K562 (cell line): Measurements from ENCODE around the gene DNASE1L1. TPM values are rescaled to one million over a fixed set of nuclear protein-coding genes. Genes with fewer than 3 reads are reported as not detected.
A peak's percentile ranks its signal among the peaks of the same experiment; 100 is the strongest.

Experiments used
- ATAC-seq: fragments of 200-7000 bp; cut with Tn5 transposase; 3 replicates; pipeline ENCODE4 v1.9.1; 2020; ENCODE audit warnings: moderate library complexity
- BruUV-seq: library from RNA; stranded (reverse); fragments of 400-500 nt; replicated peaks from 2 replicates; lab custom pipeline; 2021; lab: Mats Ljungman, UMichigan
- CTCF ChIA-PET: fragments of 300-600 bp; formaldehyde crosslinking; extraction: SDS; loops from one replicate; lab custom pipeline; 2021; ENCODE audit warnings: low intra/inter-chr PET ratio; lab: Yijun Ruan, JAX
- POLR2A ChIA-PET: fragments of 300-600, 350-650 bp; sonication (Branson Sonifier 250); formaldehyde crosslinking; extraction: SDS; loops from one replicate; lab custom pipeline; 2021; ENCODE audit warnings: antibody characterized with exemption, inconsistent platforms; lab: Yijun Ruan, JAX
- DNase-seq, 4 experiments: peaks; one replicate each; pipeline versions ENCODE4 v3.0.0 to v3.0.0-alpha.2; 2011 to 2018; ENCODE audit warnings: low spot score in 3 of 4, mixed read lengths in 3 of 4; ENCODE audit errors: extremely low read depth in 1 of 4
- FAIRE-seq: peaks from 2 replicates; lab custom pipeline; 2011; peaks lifted over from hg19 to GRCh38; lab: Jason Lieb, UNC
- H2AFZ ChIP-seq: 2 replicates; pipeline ENCODE4 v1.6.0; 2011; ENCODE audit warnings: low read depth, low read length, control low read depth, inconsistent platforms
- H3K27ac ChIP-seq: fragments of 200-600 bp; 3 replicates; pipeline ENCODE4 v1.8.0; 2011; ENCODE audit warnings: low read depth, mild to moderate bottlenecking, control low read depth, inconsistent platforms, low read length, moderate library complexity, mixed read lengths; ENCODE audit errors: extremely low read depth
- H3K27me3 ChIP-seq, 2 experiments: fragments of 300-600 bp in 1 of 2; 2 replicates in 1 of 2; 3 replicates in 1 of 2; pipeline versions ENCODE4 v1.6.0 to v1.8.0; 2011; ENCODE audit warnings: inconsistent platforms in 2 of 2, low read length in 2 of 2, mild to moderate bottlenecking in 1 of 2, mixed read lengths in 1 of 2, moderate library complexity in 1 of 2; ENCODE audit not compliant: control insufficient read depth in 2 of 2, insufficient read depth in 2 of 2
- H3K36me3 ChIP-seq: fragments of 300-600 bp; 3 replicates; pipeline ENCODE4 v1.8.0; 2011; ENCODE audit warnings: mild to moderate bottlenecking, low read length, inconsistent platforms; ENCODE audit not compliant: control insufficient read depth, insufficient read depth
- H3K4me1 ChIP-seq, 2 experiments: fragments of 200-600 bp in 1 of 2; replicated peaks in 1 of 2; 2 replicates in 1 of 2; 3 replicates in 1 of 2; pipeline versions ENCODE4 v1.5.1 to v1.8.0; 2011; ENCODE audit warnings: inconsistent platforms in 2 of 2, low read length in 2 of 2, mild to moderate bottlenecking in 1 of 2, mixed read lengths in 1 of 2, moderate library complexity in 1 of 2; ENCODE audit not compliant: control insufficient read depth in 2 of 2, insufficient read depth in 2 of 2
- H3K4me2 ChIP-seq: 2 replicates; pipeline ENCODE4 v1.6.1; 2011; ENCODE audit warnings: low read length, control low read depth, inconsistent platforms, mixed read lengths; ENCODE audit not compliant: insufficient read depth
- H3K4me3 ChIP-seq: fragments of 200-600 bp; sonication (generic), shearing (Covaris generic); 2 replicates; pipeline ENCODE4 v1.5.1; 2016; ENCODE audit warnings: control low read depth, inconsistent platforms
- H3K79me2 ChIP-seq: fragments of 200-600 bp; 3 replicates; pipeline ENCODE4 v1.8.0; 2011; ENCODE audit warnings: low read length, inconsistent platforms; ENCODE audit not compliant: control insufficient read depth, insufficient read depth
- H3K9ac ChIP-seq, 2 experiments: 2 replicates each; pipeline versions ENCODE4 v1.6.0 to v1.6.1; 2011; ENCODE audit warnings: low read depth in 2 of 2, low read length in 2 of 2, control low read depth in 1 of 2, inconsistent platforms in 1 of 2, mild to moderate bottlenecking in 1 of 2, mixed read lengths in 1 of 2; ENCODE audit not compliant: insufficient read depth in 1 of 2
- H3K9me1 ChIP-seq: one replicate; pipeline ENCODE4 v1.6.0; 2011; ENCODE audit warnings: inconsistent platforms, mild to moderate bottlenecking, low read length, moderate library complexity; ENCODE audit not compliant: control insufficient read depth, insufficient read depth
- H3K9me3 ChIP-seq: replicated peaks from 2 replicates; pipeline ENCODE4 v1.5.1; 2011; ENCODE audit warnings: low read depth, low read length, inconsistent platforms; ENCODE audit not compliant: control insufficient read depth, insufficient read depth
- H4K20me1 ChIP-seq: replicated peaks from 2 replicates; pipeline ENCODE4 v1.6.1; 2011; ENCODE audit warnings: low read length, inconsistent platforms, mixed read lengths; ENCODE audit not compliant: control insufficient read depth, insufficient read depth
- CBX3 ChIP-seq, 2 experiments: IDR thresholded peaks; 1 replicate in 1 of 2; 2 replicates in 1 of 2; pipeline ENCODE4 v1.6.1; 2012; ENCODE audit warnings: inconsistent platforms in 2 of 2, low read length in 2 of 2, borderline replicate concordance in 1 of 2, control low read depth in 1 of 2
- DDX20 ChIP-seq: fragments of 450-650 bp; IDR thresholded peaks from 2 replicates; pipeline ENCODE4 v1.6.1; 2016; ENCODE audit warnings: missing genetic modification characterization, low read depth, mild to moderate bottlenecking, missing compliant biosample characterization, moderate library complexity
- E2F3 ChIP-seq: fragments of 250-450 bp; sonication (Bioruptor Pico); IDR thresholded peaks from 2 replicates; pipeline ENCODE4 v1.4.0; 2020; ENCODE audit warnings: mild to moderate bottlenecking
- GTF2A2 ChIP-seq: IDR thresholded peaks from 2 replicates; pipeline ENCODE4 v1.6.1; 2016; ENCODE audit warnings: mild to moderate bottlenecking, missing genetic modification characterization, missing compliant biosample characterization
- HIVEP1 ChIP-seq: fragments of 250-450 bp; sonication (Bioruptor Pico); IDR thresholded peaks from 2 replicates; pipeline ENCODE4 v1.4.0; 2020; ENCODE audit warnings: mild to moderate bottlenecking
- HNRNPH1 ChIP-seq: fragments of 200-400 bp; formaldehyde crosslinking; optimal IDR thresholded peaks from 2 replicates; pipeline ENCODE3; 2017; ENCODE audit warnings: low read depth, mild to moderate bottlenecking, low read length, moderate library complexity
- HNRNPK ChIP-seq: fragments of 200-400 bp; formaldehyde crosslinking; IDR thresholded peaks from one replicate; pipeline ENCODE4 v1.6.1; 2018; ENCODE audit warnings: mild to moderate bottlenecking, low read depth, low read length; ENCODE audit not compliant: poor library complexity, severe bottlenecking
- JUN ChIP-seq, 2 experiments: sonication (generic) in 1 of 2; formaldehyde crosslinking in 1 of 2; IDR thresholded peaks; 2 replicates each; pipeline versions ENCODE4 v1.6.1 to v1.8.0; 2012 to 2022; ENCODE audit warnings: borderline replicate concordance in 2 of 2, mild to moderate bottlenecking in 2 of 2, improper control_type of control experiment in 1 of 2, low read depth in 1 of 2, low read length in 1 of 2, missing genetic modification reagents in 1 of 2
- KDM5B ChIP-seq: fragments of 200-600 bp; sonication (generic); IDR thresholded peaks from 2 replicates; pipeline ENCODE4 v1.6.1; 2012; ENCODE audit warnings: low read depth, mild to moderate bottlenecking, moderate library complexity, low read length, control low read depth, inconsistent platforms; ENCODE audit not compliant: insufficient replicate concordance
- MNT ChIP-seq, 2 experiments: fragments of 450-650 bp; conservative IDR thresholded peaks; 2 replicates each; pipeline ENCODE4 v1.6.1; 2017; ENCODE audit warnings: mild to moderate bottlenecking in 2 of 2, moderate library complexity in 2 of 2
- MTA2 ChIP-seq: fragments of 450-650 bp; IDR thresholded peaks from 2 replicates; pipeline ENCODE4 v1.6.1; 2016; ENCODE audit warnings: low read depth
- NFE2 ChIP-seq: IDR thresholded peaks from 2 replicates; pipeline ENCODE4 v1.6.1; 2014; ENCODE audit warnings: antibody characterized with exemption, low read depth
- PHB2 ChIP-seq: fragments of 450-650 bp; IDR thresholded peaks from 2 replicates; pipeline ENCODE4 v1.6.1; 2017; ENCODE audit warnings: low read depth
- POLR2G ChIP-seq: fragments of 200-400 bp; formaldehyde crosslinking; IDR thresholded peaks from 2 replicates; pipeline ENCODE4 v1.6.1; 2017; ENCODE audit warnings: low read depth, mild to moderate bottlenecking, antibody characterized with exemption, low read length, moderate library complexity
- SAP30 ChIP-seq: fragments of 200-600 bp; sonication (generic); IDR thresholded peaks from 2 replicates; pipeline ENCODE4 v1.6.1; 2012; ENCODE audit warnings: borderline replicate concordance, low read depth, mild to moderate bottlenecking, moderate library complexity, low read length, control low read depth, inconsistent platforms; ENCODE audit not compliant: insufficient read depth, poor library complexity, severe bottlenecking
- ZNF121 ChIP-seq: sonication (generic); formaldehyde crosslinking; conservative IDR thresholded peaks from 2 replicates; pipeline ENCODE4 v1.8.0; 2022; ENCODE audit warnings: missing genetic modification reagents
- ZNF175 ChIP-seq: fragments of 200-800 bp; sonication (Bioruptor generic); IDR thresholded peaks from 2 replicates; pipeline ENCODE4 v1.6.1; 2016; ENCODE audit warnings: low read depth, mild to moderate bottlenecking, missing genetic modification characterization, missing compliant biosample characterization
- ZNF766 ChIP-seq: fragments of 200-800 bp; sonication (Bioruptor generic); conservative IDR thresholded peaks from 2 replicates; pipeline ENCODE4 v1.6.1; 2016; ENCODE audit warnings: missing genetic modification characterization, missing compliant biosample characterization
- WGBS: fragments of 100-300 bp; shearing (Covaris generic); methylation state at CpG from one replicate; pipeline ENCODE4 v1.1.6; 2016; ENCODE audit warnings: low coverage, mixed read lengths; ENCODE audit not compliant: insufficient coverage; ENCODE audit errors: missing lambda C conversion rate; 5-methylcytosine and 5-hydroxymethylcytosine counted together
- in situ Hi-C: fragments of 300-500 bp; cut with MboI; formaldehyde crosslinking; loops from 4 replicates; pipeline ENCODE4 v1.15.0; 2018; ENCODE audit warnings: inconsistent platforms, mixed read lengths
- intact Hi-C: fragments of 100-400 bp; cut with micrococcal nuclease; formaldehyde crosslinking; loops from 2 replicates; pipeline ENCODE4 v1.14.2; 2022
- polyA plus RNA-seq, 8 experiments: library from polyadenylated mRNA; depleted of rRNA in 4 of 8; stranded (reverse) in 5 of 8; unstranded in 3 of 8; fragments of >200 nt; fragmentation: Nextera tagmentation in 2 of 8; fragmentation: Illumina TruSeq in 1 of 8; extraction: Ambion mirVana in 2 of 8; extraction: Trizol in 1 of 8; gene quantifications; 2 replicates each; pipeline versions ENCODE4 v1.2.1 to v1.2.3, GENCODE V29; 2011 to 2014; ENCODE audit warnings: inconsistent platforms in 1 of 8, missing spikeins in 1 of 8
- total RNA-seq, 7 experiments: library from RNA; depleted of rRNA in 6 of 7; stranded (reverse); fragments of >200 nt in 6 of 7; fragmentation: Illumina TruSeq in 2 of 7; extraction: Trizol in 2 of 7; gene quantifications; 2 replicates each; pipeline versions ENCODE4 v1.2.1 to v1.2.3, GENCODE V29; 2011 to 2021; ENCODE audit warnings: low replicate concordance in 1 of 7

Gene DNASE1L1
- total and polyA plus RNA-seq, 9 of the 15 experiments (the other 6 are each of a cell fraction or from before 2014, with no cell fraction given): 0.73 to 12.6 (median 7.9) TPM

- Histone ChIP-seq H3K27me3 (no peaks in the 10 kb centered on the region), H3K4me3 (peak within 1 kb of the TSS; percentile 59), H3K4me1 (peaks cover 7 to 50% of the 10 kb centered on the region in 2 experiments; a peak in 3 of 5 replicates), H3K9me3 (no peaks in the 10 kb centered on the region), H2AFZ (peak within 1 kb of the TSS; percentile 87), H3K79me2 (peaks cover 30% of the 10 kb centered on the region), H4K20me1 (peaks cover 3% of the 10 kb centered on the region; the same call in 1 of the 2 replicates), H3K27ac (peak within 1 kb of the TSS; percentile 74), H3K9me1 (no peaks in the 10 kb centered on the region), H3K36me3 (peaks cover 30% of the 10 kb centered on the region; the same call in 2 of the 3 replicates), H3K9ac (peak within 1 kb of the TSS; percentile 66 to 92), H3K4me2 (peak within 1 kb of the TSS; percentile 81)
- intact Hi-C loops: no loop called here
- 0% methylated on average over 7 of the region's 88 CpGs for WGBS
- in situ Hi-C loops: no loop called here
- TSS peak; percentile 79 for BruUV-seq
- ATAC-seq (peak; percentile 66), FAIRE-seq (no peak), DNase-seq (peak; percentile 70 to 87 (median 82))
- CTCF ChIA-PET: interaction anchor here (1.2 kb wide), 1 partner anchor 76 kb away, joined by 3 read pairs; no protein-coding TSS in a partner anchor
- POLR2A ChIA-PET: interaction anchor here (0.6 to 2.9 kb wide), 12 partner anchors 10 to 75 kb away, joined by 3 to 11 read pairs (median 4); partner anchors contain the start of genes ATP6AP1, LAGE3 and UBL4A
- no peak for TF ChIP-seq HNRNPH1
- TF ChIP-seq HIVEP1 (CRISPR knock-in tag): no peak
- no peak for TF ChIP-seq DDX20 (tag)
- TF ChIP-seq NFE2: no peak
- peak; percentile 97 for TF ChIP-seq GTF2A2
- no peak for TF ChIP-seq ZNF121 (CRISPR knock-in tag)
- no peak for TF ChIP-seq CBX3 (IDR thresholded peaks at IDR 0.05; ENCODE audit: borderline replicate concordance in 1 of 2, low read length in 2 of 2)
- TF ChIP-seq SAP30: peak; percentile 51
- peak in 1 of 2 experiments; percentile 29; a peak in 1 of 4 replicates for TF ChIP-seq MNT (conservative IDR thresholded peaks at IDR 0.05)
- peak; percentile 73 for TF ChIP-seq KDM5B
- TF ChIP-seq ZNF766: peak; percentile 59; the same call in 1 of the 2 replicates
- no peak for TF ChIP-seq PHB2
- TF ChIP-seq JUN (IDR thresholded peaks at IDR 0.05; ENCODE audit: borderline replicate concordance, low read depth, low read length): no peak
- no peak for TF ChIP-seq JUN (CRISPR knock-in tag; IDR thresholded peaks at IDR 0.05; ENCODE audit: borderline replicate concordance)
- no peak for TF ChIP-seq ZNF175
- peak; percentile 94 for TF ChIP-seq POLR2G
- 0 out of 2 replicates have a peak, but pooled peaks have one; percentile 25 for TF ChIP-seq E2F3 (CRISPR knock-in tag)
- no peak for TF ChIP-seq MTA2
- TF ChIP-seq HNRNPK: no peak
Measured at GRCh38 chrX:154458116-154458953, 49.3 kb upstream of the DNASE1L1 start, which contains the start of gene PLXNA3. PLXNA3 (plus strand) TSS chrX:154458281; CDS start chrX:154460184, 1,903 bp downstream.
